Activated CD4-positive, alpha-beta T cell treated with anti-CD3 and anti-CD28 coated beads, Interleukin-10, Interleukin-2, amounts not matched to agents 100 ng/mL and 50 ng/mL, durations not matched to agents 16 hours and 8 hours (primary cell): ENCODE results near the gene BAIAP3.
A peak's percentile ranks its signal among the peaks of the same experiment; 100 is the strongest.
"Not testable (repeated sequence)": the region's sequence is repeated elsewhere in the genome, so short reads cannot be mapped to it uniquely, and the experiment has no call there.

ENCODE experiments used
- DNase-seq: peaks from one replicate; pipeline ENCODE4 v3.0.0-alpha.2; 2020

The BAIAP3 gene, protein sequence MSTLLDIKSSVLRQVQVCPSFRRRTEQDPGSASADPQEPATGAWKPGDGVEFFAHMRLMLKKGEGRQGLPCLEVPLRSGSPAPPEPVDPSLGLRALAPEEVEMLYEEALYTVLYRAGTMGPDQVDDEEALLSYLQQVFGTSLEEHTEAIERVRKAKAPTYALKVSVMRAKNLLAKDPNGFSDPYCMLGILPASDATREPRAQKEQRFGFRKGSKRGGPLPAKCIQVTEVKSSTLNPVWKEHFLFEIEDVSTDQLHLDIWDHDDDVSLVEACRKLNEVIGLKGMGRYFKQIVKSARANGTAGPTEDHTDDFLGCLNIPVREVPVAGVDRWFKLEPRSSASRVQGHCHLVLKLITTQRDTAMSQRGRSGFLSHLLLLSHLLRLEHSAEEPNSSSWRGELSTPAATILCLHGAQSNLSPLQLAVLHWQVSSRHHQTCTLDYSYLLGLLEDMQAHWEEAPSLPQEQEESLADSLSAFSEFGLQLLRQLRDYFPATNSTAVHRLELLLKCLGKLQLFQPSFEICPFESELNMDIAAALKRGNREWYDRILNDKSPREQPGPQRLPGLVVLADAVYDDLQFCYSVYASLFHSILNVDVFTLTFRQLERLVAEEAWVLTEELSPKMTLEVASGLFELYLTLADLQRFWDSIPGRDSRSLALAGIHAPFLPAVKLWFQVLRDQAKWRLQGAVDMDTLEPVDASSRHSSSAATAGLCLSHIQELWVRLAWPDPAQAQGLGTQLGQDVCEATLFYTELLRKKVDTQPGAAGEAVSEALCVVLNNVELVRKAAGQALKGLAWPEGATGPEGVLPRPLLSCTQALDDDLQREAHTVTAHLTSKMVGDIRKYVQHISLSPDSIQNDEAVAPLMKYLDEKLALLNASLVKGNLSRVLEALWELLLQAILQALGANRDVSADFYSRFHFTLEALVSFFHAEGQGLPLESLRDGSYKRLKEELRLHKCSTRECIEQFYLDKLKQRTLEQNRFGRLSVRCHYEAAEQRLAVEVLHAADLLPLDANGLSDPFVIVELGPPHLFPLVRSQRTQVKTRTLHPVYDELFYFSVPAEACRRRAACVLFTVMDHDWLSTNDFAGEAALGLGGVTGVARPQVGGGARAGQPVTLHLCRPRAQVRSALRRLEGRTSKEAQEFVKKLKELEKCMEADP

DNA sequence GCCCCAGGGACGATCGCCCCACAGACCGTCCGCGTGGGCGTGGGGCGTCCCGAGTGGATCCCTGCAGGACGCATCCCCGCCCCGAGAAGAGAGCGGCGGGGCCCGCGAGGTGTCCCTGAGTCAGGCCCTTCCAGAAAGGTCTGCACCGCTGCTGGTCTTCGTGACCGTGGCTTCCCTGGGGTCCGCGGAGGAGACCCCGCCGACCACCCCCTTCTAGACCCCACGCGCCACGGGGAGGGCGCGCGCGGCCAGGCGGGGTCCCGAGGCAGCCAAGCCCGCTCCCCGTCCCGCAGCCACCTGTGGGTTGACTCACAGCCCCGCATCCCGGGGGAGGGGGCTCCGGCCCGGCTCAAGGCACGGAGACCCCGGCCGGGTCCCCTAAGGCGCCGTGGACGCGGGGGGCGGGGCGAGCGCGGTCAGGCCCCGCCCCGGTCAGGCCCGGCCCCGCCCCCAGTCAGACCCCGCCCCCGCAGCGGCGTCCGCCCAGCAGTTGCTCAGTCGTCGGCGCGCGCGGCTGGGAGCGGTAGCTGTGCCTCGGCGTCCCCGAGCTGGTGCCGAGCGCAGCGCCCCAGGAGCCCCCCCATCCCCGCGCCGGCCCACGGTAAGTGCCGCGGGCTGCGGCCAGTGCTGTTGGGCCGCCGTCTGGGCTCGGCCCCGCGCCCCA lies at the start of gene BAIAP3:
Gene BAIAP3 (plus strand): TSS at position 497 of the 664 bp plus-strand sequence. CDS start 4,905 bp downstream, outside the sequence.
- peak; percentile 62 for DNase-seq

DNA sequence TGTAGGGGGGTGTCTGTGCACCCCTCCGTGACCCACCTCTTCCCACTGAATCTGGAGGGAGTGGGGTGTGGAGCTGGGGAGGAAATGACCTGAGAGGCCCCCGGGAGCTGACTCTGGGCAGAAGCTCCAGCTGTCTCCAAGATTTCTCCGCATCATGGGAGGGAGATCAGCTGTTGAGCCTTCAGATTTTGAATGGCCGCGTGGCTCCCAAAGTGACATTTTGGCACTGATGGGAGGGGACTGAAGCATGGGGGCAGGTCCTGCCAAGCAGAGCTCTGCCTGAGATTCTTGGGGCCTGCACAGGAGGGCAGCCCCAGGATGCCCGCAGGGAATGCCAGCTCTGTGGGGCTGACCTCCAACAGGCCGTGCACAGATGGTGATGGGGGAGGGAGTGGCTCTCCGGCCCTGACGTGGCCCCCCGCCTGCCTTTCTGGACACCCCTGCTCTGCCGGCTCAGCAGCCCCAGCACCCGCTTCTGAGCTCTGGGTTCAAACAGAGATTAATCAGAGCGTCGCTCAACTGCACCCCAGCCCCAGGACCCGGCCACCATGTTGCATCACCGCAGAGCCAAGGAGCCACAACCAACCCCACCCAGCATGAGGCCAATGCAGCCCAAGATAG lies 49.3 kb upstream of the BAIAP3 start:
- DNase-seq: no peak

DNA sequence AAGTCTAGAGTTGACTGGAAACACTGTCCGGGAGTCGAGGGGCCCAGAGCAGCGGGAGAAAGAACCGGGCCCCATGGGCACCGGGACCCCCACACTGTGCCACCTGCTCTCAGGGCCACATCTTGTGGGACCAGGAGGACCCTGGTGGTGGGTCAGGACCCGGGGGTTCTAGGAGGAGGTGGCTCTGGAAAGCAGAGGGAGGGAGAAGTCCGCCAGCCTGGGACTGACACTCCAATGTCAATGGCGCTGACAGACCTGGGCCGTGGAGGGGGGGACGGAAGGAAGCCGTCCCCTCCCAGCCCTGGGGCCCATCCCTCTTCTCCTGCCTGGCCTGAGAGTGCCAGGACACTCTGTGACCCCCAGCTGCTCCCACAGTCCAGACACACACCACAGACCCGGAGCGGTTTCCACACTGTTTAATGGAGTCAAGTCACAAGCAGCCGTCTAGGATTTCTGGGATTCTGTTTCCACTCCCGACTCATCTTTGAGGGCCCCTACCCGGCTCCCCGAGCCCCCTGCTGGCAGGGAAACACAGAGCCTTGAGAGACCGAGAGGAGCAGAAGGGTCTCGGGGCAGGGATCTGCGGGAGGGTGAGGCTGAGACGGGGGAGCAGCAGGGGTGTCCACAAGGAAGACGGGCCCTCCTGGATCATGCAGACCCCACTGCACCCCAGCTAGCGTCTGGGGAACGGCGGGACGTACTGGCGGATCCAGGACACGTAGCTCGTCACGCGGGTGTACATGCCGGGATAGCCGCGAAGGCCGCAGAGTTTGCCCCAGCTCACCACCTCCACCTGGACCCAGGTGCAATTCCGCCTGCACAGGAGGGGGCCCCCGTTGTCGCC lies 47.6 kb upstream of the BAIAP3 start:
- DNase-seq: no peak

DNA sequence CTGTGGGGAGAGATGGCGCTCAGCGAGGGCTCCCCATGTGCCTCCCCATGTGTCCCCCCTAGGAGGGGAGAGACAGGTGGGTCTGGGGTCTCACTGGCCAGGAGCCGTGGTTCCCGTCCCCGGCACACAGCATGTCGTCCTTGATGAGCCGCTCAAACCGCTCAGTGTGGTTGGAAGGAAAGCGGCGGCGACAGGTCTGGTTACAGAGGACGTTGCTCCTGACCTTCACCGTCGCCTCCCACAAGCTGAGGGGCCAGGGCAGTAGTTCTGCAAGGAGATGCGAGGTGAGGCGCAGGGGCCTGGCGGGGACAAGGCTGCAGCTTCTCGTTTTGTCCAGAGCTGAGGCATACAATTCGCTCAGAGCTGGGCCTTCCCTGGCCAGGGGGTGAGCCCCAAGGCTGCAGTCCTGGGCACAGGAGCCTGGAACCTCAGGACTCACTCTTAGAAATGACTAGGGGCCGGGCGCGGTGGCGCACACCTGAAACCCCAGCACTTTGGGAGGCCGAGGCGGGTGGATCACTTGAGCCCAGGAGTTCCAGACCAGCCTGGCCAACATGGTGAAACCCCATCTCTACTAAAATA lies 46.8 kb upstream of the BAIAP3 start:
- no peak for DNase-seq

DNA sequence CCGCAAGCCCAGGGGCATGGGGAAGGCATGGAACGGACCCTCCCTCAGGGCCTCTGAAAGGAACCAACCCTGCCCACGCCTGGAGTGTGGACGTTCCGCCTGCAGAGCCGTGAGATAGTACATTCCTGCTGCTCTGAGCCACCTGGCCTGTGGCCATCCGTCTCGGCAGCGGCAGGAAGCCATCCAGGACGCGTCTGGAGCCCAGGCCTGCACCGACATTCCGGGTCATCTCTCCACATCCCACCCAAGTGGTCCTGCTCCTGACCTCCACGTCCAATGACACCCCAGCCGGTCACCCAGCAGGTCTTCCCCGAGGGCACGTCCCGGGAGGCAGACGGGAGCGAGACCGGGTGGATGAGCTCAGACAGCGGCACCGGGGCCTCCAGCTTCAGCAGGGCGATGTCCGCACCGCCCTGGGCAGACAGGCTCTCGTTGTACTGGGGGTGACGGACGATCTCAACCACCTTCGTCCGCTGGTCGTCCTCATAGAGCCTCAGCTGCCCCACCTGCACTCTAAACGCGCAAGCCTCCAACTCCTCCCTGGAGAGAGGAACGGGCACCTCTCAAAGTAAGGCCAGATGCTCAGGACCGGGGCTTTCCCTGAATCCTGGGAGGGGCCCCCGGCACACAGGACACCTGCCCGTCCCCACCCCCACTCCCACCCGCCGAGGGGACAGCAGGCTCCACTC lies 45.3 kb upstream of the BAIAP3 start:
- DNase-seq: no peak

DNA sequence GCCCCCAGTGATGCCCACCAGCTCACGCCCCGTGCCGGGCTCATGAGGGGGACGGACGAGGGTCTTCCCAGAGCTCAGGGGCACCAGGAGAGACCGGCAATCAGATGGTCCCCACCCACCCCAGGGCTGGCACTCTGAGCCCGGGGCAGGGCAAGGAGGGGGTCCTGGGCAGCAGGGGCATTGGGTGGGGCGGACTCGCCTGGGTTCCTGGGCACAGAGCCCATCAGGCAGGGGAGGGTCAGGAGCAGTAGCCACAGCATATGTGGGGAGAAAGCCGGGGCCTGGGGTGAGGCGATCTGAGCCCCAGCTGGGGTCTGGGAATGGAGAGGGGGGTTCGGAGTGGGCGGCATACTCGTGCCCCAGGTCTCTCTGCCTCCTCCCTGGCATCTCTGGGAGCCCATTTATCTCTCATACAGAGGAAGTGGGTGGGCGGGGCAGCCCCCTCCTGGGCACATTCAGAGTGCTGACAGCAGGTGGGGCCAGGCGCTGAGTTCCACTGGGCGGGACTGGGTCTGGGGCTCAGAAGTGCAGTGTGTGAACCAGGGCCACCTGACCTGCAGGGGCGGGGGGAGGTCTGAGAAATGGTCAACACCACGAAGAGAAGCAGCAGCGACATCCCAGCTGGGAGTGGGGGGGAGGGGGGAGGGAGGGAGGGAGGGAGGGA lies 44.5 kb upstream of the BAIAP3 start:
- no peak for DNase-seq

DNA sequence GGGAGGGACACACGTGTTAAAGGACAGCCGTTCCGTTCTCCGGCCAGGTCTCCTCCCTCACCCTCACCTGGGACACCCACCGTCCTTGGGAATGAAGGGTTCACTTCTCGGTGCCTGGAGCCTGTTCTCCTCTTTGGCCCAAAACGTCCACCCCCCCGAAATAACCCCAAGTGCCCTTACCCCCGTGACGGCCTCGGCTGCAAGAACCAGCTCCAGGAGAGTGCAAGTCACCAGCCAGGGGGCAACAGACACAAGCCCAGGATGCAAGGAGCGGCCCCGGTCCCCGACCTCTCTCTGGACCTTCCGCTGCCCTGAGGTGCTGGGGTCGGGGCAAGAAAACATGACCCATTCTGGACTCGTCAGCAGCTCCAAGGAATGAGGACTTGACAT lies 44.0 kb upstream of the BAIAP3 start:
- DNase-seq: no peak

DNA sequence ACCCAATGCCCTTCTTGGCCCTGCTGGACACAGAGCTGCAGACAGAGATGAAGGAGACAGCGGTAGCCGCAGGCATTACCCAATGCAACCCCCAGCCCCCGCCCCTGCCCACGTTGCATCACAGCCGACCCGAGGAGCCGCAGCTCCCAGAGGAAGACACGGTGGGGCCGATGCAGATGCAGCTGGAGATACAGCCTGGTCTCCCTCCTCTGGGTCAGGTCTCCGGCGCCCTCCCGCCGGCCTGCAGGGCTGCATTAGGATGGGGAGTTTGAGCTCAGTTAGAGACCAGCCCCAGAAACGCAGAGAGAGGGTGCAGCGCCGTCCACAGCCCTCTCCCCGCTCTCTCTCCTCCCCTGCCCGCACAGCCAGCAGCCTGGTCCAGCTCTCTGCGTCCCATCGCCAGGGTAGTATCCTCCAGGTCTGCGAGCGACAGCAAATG lies 43.4 kb upstream of the BAIAP3 start:
- DNase-seq: no peak

DNA sequence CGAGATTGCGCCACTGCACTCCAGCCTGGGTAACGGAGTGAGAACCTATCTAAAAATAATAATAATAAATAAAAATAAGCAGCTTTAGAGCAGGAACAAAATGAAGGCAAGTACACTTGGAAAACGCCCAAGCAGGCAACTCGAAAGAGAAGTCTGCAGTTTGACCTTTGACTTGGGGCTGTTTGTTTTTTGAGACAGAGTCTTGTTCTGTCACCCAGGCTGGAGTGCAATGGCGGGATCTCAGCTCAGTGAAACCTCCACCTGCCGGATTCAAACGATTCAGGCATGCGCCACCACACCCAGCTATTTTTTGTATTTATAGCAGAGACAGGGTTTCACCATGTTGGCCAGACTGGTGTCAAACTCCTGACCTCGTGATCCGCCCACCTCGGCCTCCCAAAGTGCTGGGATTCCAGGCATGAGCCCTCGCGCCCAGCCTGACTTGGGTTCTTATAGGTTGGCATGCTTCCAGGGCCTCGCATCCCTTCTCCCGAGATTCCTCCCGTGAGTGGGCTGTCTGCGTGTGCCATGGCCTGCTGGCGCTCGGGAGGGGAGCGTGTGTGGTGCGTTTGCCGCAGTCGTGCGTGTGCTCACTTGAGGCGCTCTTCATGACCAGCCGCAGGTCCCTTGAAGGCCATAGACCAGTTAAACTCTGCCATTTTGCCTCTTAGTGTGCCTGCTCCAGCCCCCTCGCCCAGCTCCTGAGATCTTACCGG lies 42.4 kb upstream of the BAIAP3 start:
- no peak for DNase-seq

DNA sequence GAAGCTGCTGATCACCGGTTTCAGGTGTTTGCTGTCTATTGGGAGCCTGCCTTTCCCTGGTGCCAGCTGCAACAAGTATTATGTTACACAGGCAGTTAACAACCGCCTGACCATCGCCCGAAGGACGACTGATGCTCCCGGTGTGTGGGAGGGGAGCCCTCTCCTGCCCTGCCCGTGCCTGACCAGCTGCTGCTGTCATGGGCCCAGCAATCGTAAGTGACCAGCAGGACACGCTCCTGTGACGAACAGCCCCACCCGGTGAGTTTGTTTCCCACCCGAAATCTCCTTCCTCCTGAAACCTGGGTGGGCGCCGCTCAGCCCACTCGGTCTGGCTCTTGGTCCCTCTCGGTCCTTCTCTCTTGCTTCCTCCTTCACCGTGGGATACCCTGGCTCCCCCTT lies 41.9 kb upstream of the BAIAP3 start:
- no peak for DNase-seq

DNA sequence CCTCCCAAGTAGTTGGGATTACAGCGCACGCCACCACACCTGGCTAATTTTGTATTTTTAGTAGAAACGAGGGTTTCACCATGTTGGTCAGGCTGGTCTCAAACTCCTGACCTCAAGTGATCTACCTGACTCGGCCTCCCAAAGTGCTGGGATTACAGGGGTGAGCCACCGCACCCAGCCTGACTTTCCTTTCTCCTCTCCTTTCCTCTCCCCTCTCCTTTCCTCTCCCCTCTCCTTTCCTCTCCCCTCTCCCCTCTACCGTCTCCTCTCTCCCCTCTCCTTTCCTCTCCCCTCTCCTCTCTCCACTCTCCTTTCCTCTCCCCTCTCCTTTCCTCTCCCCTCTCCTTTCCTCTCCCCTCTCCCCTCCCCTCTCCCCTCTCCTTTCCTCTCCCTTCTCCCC lies 41.2 kb upstream of the BAIAP3 start:
- DNase-seq: not testable (repeated sequence)

DNA sequence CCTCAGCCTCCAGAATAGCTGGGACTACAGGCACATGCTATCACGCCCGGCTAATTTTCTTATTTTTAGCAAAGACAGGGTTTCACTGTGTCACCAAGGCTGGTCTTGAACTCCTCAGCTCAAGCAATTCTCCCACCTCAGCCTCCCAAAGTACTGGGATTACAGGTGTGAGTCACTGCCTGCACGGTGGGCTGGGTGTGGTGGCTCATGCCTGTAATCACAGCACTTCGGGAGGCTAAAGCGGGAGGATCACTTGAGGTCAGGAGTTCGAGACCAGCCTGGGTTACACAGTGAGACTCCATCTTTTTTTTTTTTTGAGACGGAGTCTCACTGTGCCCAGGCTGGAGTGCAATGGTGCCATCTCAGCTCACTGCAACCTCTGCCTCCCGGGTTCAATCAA lies 40.6 kb upstream of the BAIAP3 start:
- not testable (repeated sequence) for DNase-seq

DNA sequence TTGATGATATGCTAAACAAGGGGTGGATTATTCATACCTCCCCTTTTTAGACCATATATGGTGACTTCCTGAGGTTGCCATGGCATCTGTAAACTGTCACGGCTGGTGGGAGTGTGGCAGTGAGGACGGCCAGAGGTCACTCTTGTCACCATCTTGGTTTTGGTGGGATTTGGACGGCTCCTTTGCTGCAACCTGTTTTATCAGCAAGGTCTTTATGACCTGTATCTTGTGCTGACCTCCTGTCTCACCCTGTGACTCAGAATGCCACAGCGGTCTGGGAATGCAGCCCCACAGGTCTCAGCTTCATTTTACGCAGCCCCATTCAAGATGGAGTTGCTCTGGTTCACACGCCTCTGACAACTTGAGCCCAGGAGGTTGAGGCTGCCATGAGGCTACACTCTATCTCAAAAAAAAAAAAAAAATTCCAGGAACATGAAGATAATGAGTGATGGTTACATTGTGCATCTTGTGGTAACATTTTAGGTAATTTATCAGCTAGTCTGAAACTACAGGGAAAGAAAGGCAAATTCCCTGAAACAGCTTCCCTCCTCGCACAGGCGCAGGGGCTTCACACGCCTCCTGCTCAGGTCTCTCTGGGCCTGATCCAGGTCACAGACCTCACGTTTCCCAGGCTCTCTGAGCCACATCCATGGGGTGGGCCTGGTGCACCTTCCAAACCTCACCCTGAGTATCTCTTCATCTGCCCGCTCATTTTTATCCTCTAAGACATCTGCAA lies 39.4 kb upstream of the BAIAP3 start:
- DNase-seq: no peak

DNA sequence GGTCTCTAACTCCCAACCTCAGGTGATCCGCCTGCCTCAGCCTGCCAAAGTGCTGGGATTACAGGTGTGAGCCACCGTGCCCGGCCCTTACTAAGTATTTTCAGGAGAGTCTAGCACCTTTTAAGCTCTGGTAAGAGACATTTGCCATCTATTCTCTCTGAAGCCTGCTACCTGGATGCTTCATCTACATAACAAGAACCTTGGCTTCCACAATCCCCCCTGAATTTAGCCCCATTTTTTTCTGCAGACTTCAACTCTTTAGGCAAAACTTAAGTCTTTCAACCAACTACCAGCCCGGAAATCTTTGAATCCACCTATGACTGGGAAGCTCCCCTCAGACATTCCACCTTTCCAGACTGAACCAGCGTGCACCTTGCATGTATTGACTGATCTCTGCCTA lies 38.0 kb upstream of the BAIAP3 start:
- DNase-seq: no peak

DNA sequence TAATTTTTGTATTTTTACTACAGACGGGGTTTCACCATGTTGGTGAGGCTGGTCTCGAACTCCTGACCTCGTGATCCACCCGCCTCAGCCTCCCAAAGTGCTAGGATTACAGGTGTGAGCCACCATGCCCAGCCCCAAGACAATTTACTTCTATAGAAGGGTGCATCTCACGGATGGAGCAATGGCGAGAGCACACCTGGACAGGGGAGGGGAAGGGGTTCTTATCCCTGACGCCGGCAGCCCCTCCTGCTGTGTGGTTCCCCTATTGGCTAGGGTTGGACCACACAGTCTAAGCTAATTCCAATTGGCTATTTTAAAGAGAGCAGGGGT lies 36.8 kb upstream of the BAIAP3 start:
- not testable (repeated sequence) for DNase-seq

DNA sequence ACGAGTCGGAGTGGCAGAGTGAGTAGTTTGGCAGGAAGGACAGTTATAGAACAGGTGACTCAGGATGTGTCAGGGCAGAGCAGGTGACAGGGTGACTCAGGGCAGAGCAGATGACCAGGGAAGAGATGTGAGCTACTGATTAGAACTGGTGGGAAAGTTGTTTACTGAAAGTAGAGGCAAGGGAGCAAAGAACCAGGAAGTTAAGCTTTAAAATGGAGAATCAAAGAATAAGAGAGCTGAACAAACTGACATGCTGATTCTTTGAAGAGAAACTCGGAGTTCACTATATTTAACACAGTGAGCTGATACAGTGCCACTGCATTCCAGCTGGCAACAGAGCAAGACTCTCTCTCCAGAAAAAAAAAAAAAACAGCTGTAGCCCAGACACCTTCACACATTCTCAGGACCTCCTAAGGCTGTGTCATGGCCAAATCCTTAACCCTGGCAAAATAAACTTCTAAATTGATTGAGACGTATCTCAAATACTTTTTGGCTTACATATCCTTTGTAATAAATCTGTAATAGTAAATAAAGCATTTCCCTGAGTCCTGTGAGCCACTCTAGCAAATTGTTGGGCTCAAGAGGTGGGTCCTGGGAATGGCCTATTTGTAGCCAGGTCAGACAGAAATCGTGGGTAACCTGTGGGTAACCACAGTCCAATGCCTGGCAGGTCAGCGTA lies 36.3 kb upstream of the BAIAP3 start:
- DNase-seq: peak; percentile 34

DNA sequence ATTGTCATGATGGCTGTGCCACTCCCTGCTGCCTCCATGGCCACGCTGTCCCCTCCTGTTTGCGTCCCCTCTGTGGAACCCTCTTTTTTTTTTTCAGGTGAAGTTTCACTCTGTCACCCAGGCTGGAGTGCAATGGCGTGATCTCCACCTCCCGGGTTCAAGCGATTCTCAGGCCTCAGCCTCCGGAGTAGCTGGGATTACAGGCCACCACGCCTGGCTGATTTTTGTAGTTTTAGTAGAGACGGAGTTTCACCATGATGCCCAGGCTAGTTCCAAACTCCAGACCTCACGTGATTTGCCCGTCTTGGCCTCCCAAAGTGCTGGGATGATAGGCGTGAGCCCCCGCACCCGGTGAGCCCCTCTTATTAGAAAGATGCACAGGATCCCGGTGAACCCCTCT lies 35.0 kb upstream of the BAIAP3 start:
- no peak for DNase-seq
